ENCODE data around the gene TNFRSF25. TPM values are rescaled to one million over a fixed set of nuclear protein-coding genes. Genes with fewer than 3 reads are reported as not detected.
A peak's percentile ranks its signal among the peaks of the same experiment; 100 is the strongest.

The TNFRSF25 gene
- total and polyA plus RNA-seq, 9 of the 15 experiments (the other 6 are each of a cell fraction or from before 2014, with no cell fraction given): 0.24 to 0.49 TPM; not detected in 7

GRCh38 chr1:6501279-6501813 is 35.4 kb upstream of the TNFRSF25 start (continued):
- peak; percentile 51 for TF ChIP-seq PHF20 (IDR thresholded peaks at IDR 0.05; ENCODE audit: partially characterized antibody)
- TF ChIP-seq, protein P1, sequence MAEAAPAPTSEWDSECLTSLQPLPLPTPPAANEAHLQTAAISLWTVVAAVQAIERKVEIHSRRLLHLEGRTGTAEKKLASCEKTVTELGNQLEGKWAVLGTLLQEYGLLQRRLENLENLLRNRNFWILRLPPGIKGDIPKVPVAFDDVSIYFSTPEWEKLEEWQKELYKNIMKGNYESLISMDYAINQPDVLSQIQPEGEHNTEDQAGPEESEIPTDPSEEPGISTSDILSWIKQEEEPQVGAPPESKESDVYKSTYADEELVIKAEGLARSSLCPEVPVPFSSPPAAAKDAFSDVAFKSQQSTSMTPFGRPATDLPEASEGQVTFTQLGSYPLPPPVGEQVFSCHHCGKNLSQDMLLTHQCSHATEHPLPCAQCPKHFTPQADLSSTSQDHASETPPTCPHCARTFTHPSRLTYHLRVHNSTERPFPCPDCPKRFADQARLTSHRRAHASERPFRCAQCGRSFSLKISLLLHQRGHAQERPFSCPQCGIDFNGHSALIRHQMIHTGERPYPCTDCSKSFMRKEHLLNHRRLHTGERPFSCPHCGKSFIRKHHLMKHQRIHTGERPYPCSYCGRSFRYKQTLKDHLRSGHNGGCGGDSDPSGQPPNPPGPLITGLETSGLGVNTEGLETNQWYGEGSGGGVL (CRISPR knock-in tag; IDR thresholded peaks at IDR 0.05): no peak
- no peak for TF ChIP-seq ATF1 (CRISPR knock-in tag; IDR thresholded peaks at IDR 0.05)
- no peak for TF ChIP-seq ATF1 (tag; IDR thresholded peaks at IDR 0.05)
- TF ChIP-seq RBBP5 (IDR thresholded peaks at IDR 0.05; ENCODE audit: borderline replicate concordance, insufficient read depth, low read length, poor library complexity, severe bottlenecking): no peak
- TF ChIP-seq SP1 (CRISPR knock-in tag; IDR thresholded peaks at IDR 0.05): 0 out of 2 replicates have a peak, but pooled peaks have one; percentile 26
- no peak for TF ChIP-seq HDAC6 (IDR thresholded peaks at IDR 0.05; ENCODE audit: low read depth, low read length)
- no peak for TF ChIP-seq COPS2 (conservative IDR thresholded peaks at IDR 0.05)
- TF ChIP-seq PURB (CRISPR knock-in tag; IDR thresholded peaks at IDR 0.05; ENCODE audit: low read depth): no peak
- no peak for TF ChIP-seq FOXO4 (CRISPR knock-in tag; IDR thresholded peaks at IDR 0.05)
- no peak for TF ChIP-seq EP300 (IDR thresholded peaks at IDR 0.05; ENCODE audit: low read length)
- TF ChIP-seq, protein P2, sequence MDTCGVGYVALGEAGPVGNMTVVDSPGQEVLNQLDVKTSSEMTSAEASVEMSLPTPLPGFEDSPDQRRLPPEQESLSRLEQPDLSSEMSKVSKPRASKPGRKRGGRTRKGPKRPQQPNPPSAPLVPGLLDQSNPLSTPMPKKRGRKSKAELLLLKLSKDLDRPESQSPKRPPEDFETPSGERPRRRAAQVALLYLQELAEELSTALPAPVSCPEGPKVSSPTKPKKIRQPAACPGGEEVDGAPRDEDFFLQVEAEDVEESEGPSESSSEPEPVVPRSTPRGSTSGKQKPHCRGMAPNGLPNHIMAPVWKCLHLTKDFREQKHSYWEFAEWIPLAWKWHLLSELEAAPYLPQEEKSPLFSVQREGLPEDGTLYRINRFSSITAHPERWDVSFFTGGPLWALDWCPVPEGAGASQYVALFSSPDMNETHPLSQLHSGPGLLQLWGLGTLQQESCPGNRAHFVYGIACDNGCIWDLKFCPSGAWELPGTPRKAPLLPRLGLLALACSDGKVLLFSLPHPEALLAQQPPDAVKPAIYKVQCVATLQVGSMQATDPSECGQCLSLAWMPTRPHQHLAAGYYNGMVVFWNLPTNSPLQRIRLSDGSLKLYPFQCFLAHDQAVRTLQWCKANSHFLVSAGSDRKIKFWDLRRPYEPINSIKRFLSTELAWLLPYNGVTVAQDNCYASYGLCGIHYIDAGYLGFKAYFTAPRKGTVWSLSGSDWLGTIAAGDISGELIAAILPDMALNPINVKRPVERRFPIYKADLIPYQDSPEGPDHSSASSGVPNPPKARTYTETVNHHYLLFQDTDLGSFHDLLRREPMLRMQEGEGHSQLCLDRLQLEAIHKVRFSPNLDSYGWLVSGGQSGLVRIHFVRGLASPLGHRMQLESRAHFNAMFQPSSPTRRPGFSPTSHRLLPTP (IDR thresholded peaks at IDR 0.05; ENCODE audit: borderline replicate concordance, extremely low read depth, insufficient read length): no peak
- no peak for TF ChIP-seq STAT6 (CRISPR knock-in tag; IDR thresholded peaks at IDR 0.05)
- peak; percentile 96 for TF ChIP-seq SMARCA5 (IDR thresholded peaks at IDR 0.05)
- TF ChIP-seq, protein P3, sequence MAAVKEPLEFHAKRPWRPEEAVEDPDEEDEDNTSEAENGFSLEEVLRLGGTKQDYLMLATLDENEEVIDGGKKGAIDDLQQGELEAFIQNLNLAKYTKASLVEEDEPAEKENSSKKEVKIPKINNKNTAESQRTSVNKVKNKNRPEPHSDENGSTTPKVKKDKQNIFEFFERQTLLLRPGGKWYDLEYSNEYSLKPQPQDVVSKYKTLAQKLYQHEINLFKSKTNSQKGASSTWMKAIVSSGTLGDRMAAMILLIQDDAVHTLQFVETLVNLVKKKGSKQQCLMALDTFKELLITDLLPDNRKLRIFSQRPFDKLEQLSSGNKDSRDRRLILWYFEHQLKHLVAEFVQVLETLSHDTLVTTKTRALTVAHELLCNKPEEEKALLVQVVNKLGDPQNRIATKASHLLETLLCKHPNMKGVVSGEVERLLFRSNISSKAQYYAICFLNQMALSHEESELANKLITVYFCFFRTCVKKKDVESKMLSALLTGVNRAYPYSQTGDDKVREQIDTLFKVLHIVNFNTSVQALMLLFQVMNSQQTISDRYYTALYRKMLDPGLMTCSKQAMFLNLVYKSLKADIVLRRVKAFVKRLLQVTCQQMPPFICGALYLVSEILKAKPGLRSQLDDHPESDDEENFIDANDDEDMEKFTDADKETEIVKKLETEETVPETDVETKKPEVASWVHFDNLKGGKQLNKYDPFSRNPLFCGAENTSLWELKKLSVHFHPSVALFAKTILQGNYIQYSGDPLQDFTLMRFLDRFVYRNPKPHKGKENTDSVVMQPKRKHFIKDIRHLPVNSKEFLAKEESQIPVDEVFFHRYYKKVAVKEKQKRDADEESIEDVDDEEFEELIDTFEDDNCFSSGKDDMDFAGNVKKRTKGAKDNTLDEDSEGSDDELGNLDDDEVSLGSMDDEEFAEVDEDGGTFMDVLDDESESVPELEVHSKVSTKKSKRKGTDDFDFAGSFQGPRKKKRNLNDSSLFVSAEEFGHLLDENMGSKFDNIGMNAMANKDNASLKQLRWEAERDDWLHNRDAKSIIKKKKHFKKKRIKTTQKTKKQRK (IDR thresholded peaks at IDR 0.05; ENCODE audit: borderline replicate concordance, low read depth, low read length): no peak
